GM12872 (cell line): ENCODE results near the gene TMEM229A.

ENCODE experiments used
- CTCF ChIP-seq: IDR thresholded peaks from 3 replicates; pipeline ENCODE4 v1.5.1; 2011; ENCODE audit warnings: low read depth, mild to moderate bottlenecking, low read length, moderate library complexity; ENCODE audit not compliant: insufficient read depth

Gene TMEM229A

GRCh38 chr7:124042826-124043225 lies 10.0 kb upstream of the TMEM229A start:
- TF ChIP-seq CTCF: no peak

- TF ChIP-seq CTCF: no peak
Measured at GRCh38 chr7:124041439-124041838, 8.6 kb upstream of the TMEM229A start.

GRCh38 chr7:124035706-124036105 lies 2.8 kb upstream of the TMEM229A start:
- no peak for TF ChIP-seq CTCF

- no peak for TF ChIP-seq CTCF
Measured at GRCh38 chr7:124034754-124035100, 1.9 kb upstream of the TMEM229A start.

- no peak for TF ChIP-seq CTCF
Measured at GRCh38 chr7:124033807-124034753, 1.2 kb upstream of the TMEM229A start.

- TF ChIP-seq CTCF: no peak
Measured at GRCh38 chr7:124033095-124033806, 384 bp upstream of the TMEM229A start.

GRCh38 chr7:124031919-124032318 lies 948 bp downstream of the TMEM229A start:
- TF ChIP-seq CTCF: no peak
